GM23338 (cell line): ENCODE results near the gene OLFML3. TPM values are rescaled to one million over a fixed set of nuclear protein-coding genes. Genes with fewer than 3 reads are reported as not detected.

ENCODE experiments used
- ATAC-seq: fragments of 200-7000 bp; cut with Tn5 transposase; 3 replicates; pipeline ENCODE4 v1.9.1; 2020
- DNase-seq: peaks from one replicate; pipeline ENCODE4 v3.0.0-alpha.2; 2015; ENCODE audit warnings: low spot score
- H2AFZ ChIP-seq: fragments of 200-600 bp; sonication (generic); 2 replicates; pipeline ENCODE4 v1.8.0; 2016; ENCODE audit warnings: antibody characterized with exemption, mild to moderate bottlenecking, moderate library complexity
- H3F3A ChIP-seq: fragments of 200-600 bp; sonication (generic); replicated peaks from 2 replicates; pipeline ENCODE4 v1.8.0; 2017; ENCODE audit warnings: antibody characterized with exemption, mixed run types, low read depth
- H3K27ac ChIP-seq: fragments of 200-600 bp; sonication (generic); 2 replicates; pipeline ENCODE4 v1.6.1; 2016; ENCODE audit warnings: low read depth
- H3K27me3 ChIP-seq: fragments of 200-600 bp; sonication (generic); 2 replicates; pipeline ENCODE4 v1.8.0; 2016; ENCODE audit warnings: mild to moderate bottlenecking, mixed run types, moderate library complexity; ENCODE audit not compliant: insufficient read depth
- H3K36me3 ChIP-seq: fragments of 200-600 bp; sonication (generic); 2 replicates; pipeline ENCODE4 v1.8.0; 2016; ENCODE audit warnings: mild to moderate bottlenecking; ENCODE audit not compliant: insufficient read depth
- H3K4me1 ChIP-seq: fragments of 200-600 bp; sonication (generic); 2 replicates; pipeline ENCODE4 v1.8.0; 2016; ENCODE audit warnings: mild to moderate bottlenecking, moderate library complexity; ENCODE audit not compliant: insufficient read depth
- H3K4me2 ChIP-seq: fragments of 200-600 bp; sonication (generic); 2 replicates; pipeline ENCODE4 v1.7.1; 2017; ENCODE audit warnings: mixed run types
- H3K4me3 ChIP-seq: fragments of 200-600 bp; sonication (generic); 2 replicates; pipeline ENCODE4 v1.6.1; 2016; ENCODE audit warnings: mixed run types
- H3K79me2 ChIP-seq: fragments of 200-600 bp; sonication (generic); replicated peaks from 2 replicates; pipeline ENCODE4 v1.8.0; 2017; ENCODE audit warnings: mild to moderate bottlenecking; ENCODE audit not compliant: insufficient read depth
- H3K9me2 ChIP-seq: fragments of 200-600 bp; sonication (generic); 2 replicates; pipeline ENCODE4 v1.8.0; 2017; ENCODE audit not compliant: insufficient read depth
- H4K20me1 ChIP-seq: fragments of 200-600 bp; sonication (generic); replicated peaks from 2 replicates; pipeline ENCODE4 v1.8.0; 2017; ENCODE audit warnings: mild to moderate bottlenecking; ENCODE audit not compliant: insufficient read depth
- H3K27ac Mint-ChIP-seq: 2 replicates; pipeline ENCODE4 v1.8.0; 2020; ENCODE audit warnings: inconsistent platforms, mild to moderate bottlenecking, moderate library complexity, mixed read lengths
- H3K27me3 Mint-ChIP-seq: 3 replicates; pipeline ENCODE4 v1.8.0; 2022; ENCODE audit warnings: low read depth, mild to moderate bottlenecking, moderate library complexity, mixed read lengths, inconsistent platforms; ENCODE audit not compliant: insufficient read depth, poor library complexity
- H3K36me3 Mint-ChIP-seq: 3 replicates; pipeline ENCODE4 v1.8.0; 2021; ENCODE audit warnings: low read depth, mild to moderate bottlenecking, inconsistent platforms, moderate library complexity, mixed read lengths
- H3K4me1 Mint-ChIP-seq: 3 replicates; pipeline ENCODE4 v1.8.0; 2020; ENCODE audit warnings: mild to moderate bottlenecking, inconsistent platforms, mixed read lengths
- H3K4me3 Mint-ChIP-seq: 3 replicates; pipeline ENCODE4 v1.8.0; 2021; ENCODE audit warnings: moderate library complexity, mild to moderate bottlenecking, inconsistent platforms, mixed read lengths
- H3K9me3 Mint-ChIP-seq: 3 replicates; pipeline ENCODE4 v1.8.0; 2020; ENCODE audit warnings: moderate library complexity, mild to moderate bottlenecking, inconsistent platforms, mixed read lengths
- CREB1 ChIP-seq: fragments of 250-450 bp; sonication (Bioruptor Pico); IDR thresholded peaks from 2 replicates; pipeline ENCODE4 v1.5.0; 2020; ENCODE audit warnings: low read depth, mild to moderate bottlenecking, moderate library complexity
- CTCF ChIP-seq, 2 experiments: fragments of 200-600 bp in 1 of 2; sonication (generic) in 1 of 2; conservative IDR thresholded peaks; 2 replicates each; pipeline versions ENCODE4 v1.5.1 to v1.6.1; 2016 to 2017; ENCODE audit warnings: antibody characterized with exemption in 2 of 2, low read depth in 2 of 2, mild to moderate bottlenecking in 2 of 2, moderate library complexity in 1 of 2
- ETS1 ChIP-seq: IDR thresholded peaks from 2 replicates; pipeline ENCODE4 v1.6.1; 2016; ENCODE audit warnings: antibody characterized with exemption
- EZH2 ChIP-seq: fragments of 200-600 bp; sonication (generic); IDR thresholded peaks from one replicate; pipeline ENCODE4 v1.8.0; 2017; ENCODE audit warnings: antibody characterized with exemption, mild to moderate bottlenecking, low read depth; ENCODE audit not compliant: unreplicated experiment
- EZH2phosphoT487 ChIP-seq: fragments of 200-600 bp; sonication (generic); IDR thresholded peaks from one replicate; pipeline ENCODE4 v1.8.1; 2018; ENCODE audit warnings: antibody characterized with exemption; ENCODE audit not compliant: unreplicated experiment
- JUNB ChIP-seq: IDR thresholded peaks from one replicate; pipeline ENCODE4 v1.6.1; 2016; ENCODE audit warnings: antibody characterized with exemption; ENCODE audit not compliant: unreplicated experiment
- NANOG ChIP-seq: IDR thresholded peaks from 2 replicates; pipeline ENCODE4 v1.6.1; 2016; ENCODE audit warnings: antibody characterized with exemption, borderline replicate concordance
- POLR2AphosphoS5 ChIP-seq: IDR thresholded peaks from 2 replicates; pipeline ENCODE4 v1.6.1; 2016; ENCODE audit warnings: antibody characterized with exemption, low read depth
- REST ChIP-seq: IDR thresholded peaks from one replicate; pipeline ENCODE4 v1.6.1; 2018; ENCODE audit warnings: antibody characterized with exemption; ENCODE audit not compliant: unreplicated experiment
- STAT1 ChIP-seq: IDR thresholded peaks from one replicate; pipeline ENCODE4 v1.6.1; 2016; ENCODE audit warnings: antibody characterized with exemption; ENCODE audit not compliant: unreplicated experiment
- polyA plus RNA-seq: library from polyadenylated mRNA; unstranded; fragments of >200 nt; fragmentation: Nextera tagmentation; extraction: Ambion mirVana; gene quantifications from 2 replicates; pipeline ENCODE4 v1.2.1, GENCODE V29; 2016
- total RNA-seq: library from RNA; depleted of rRNA; stranded (reverse); fragments of >200 nt; shearing (Covaris generic); gene quantifications from 2 replicates; pipeline ENCODE4 v1.2.3, GENCODE V29; 2014

OLFML3 gene
- total and polyA plus RNA-seq, 2 experiments from 2014 or later = 42.8 to 69.9 TPM

GRCh38 chr1:113976609-113977278 is 2.5 kb upstream of the OLFML3 start (continued):
- TF ChIP-seq CTCF (conservative IDR thresholded peaks at IDR 0.05; ENCODE audit: low read depth in 2 of 2) = peak; percentile 55 to 72
- TF ChIP-seq STAT1 = no peak
- TF ChIP-seq CREB1 (CRISPR knock-in tag) = no peak
- peak; percentile 54; the same call in 1 of the 2 replicates for TF ChIP-seq NANOG
- TF ChIP-seq POLR2AphosphoS5 = no peak

- H3K36me3 ChIP-seq = peaks cover 9% of the 10 kb centered on the region; the same call in 1 of the 2 replicates
- no peak for DNase-seq
- no peaks in the 10 kb centered on the region for H3K9me2 ChIP-seq
- H3K4me1 ChIP-seq = peaks cover 64% of the 10 kb centered on the region
- ATAC-seq = no peak
- H3K79me2 ChIP-seq = peaks cover 10% of the 10 kb centered on the region; the same call in 1 of the 2 replicates
- peaks cover 75% of the 10 kb centered on the region for H3K4me1 Mint-ChIP-seq
- H3K36me3 Mint-ChIP-seq = peaks cover 30% of the 10 kb centered on the region
- no peaks in the 10 kb centered on the region for H4K20me1 ChIP-seq
- no peak overlapping the region for H3K4me3 Mint-ChIP-seq
- H3K27ac Mint-ChIP-seq = no peak overlapping the region
- H3F3A ChIP-seq = peaks cover 5% of the 10 kb centered on the region; the same call in 1 of the 2 replicates
- H3K27me3 Mint-ChIP-seq = peaks cover 15% of the 10 kb centered on the region
- H3K27ac ChIP-seq = peak overlapping the region; percentile 34; the same call in 1 of the 2 replicates
- H3K27me3 ChIP-seq = no peaks in the 10 kb centered on the region
- H3K4me3 ChIP-seq = no peak overlapping the region
- H3K4me2 ChIP-seq = 0 out of 2 replicates have a peak overlapping the region, but pooled peaks have one; percentile 64
- H2AFZ ChIP-seq = no peak overlapping the region
- no peaks in the 10 kb centered on the region for H3K9me3 Mint-ChIP-seq
- TF ChIP-seq NANOG = no peak
- no peak for TF ChIP-seq EZH2
- TF ChIP-seq CREB1 (CRISPR knock-in tag) = no peak
- no peak for TF ChIP-seq POLR2AphosphoS5
- no peak for TF ChIP-seq EZH2phosphoT487
- no peak for TF ChIP-seq STAT1
- TF ChIP-seq CTCF (conservative IDR thresholded peaks at IDR 0.05; ENCODE audit: low read depth in 2 of 2) = no peak
- TF ChIP-seq ETS1 = no peak
- no peak for TF ChIP-seq JUNB
- TF ChIP-seq REST = no peak
Measured at GRCh38 chr1:113977906-113978305, 1.4 kb upstream of the OLFML3 start.
